AG04449 (cell line): Measurements from ENCODE around the gene DNAH1.

Source experiments
- CTCF ChIA-PET: fragments of 350-600 bp; formaldehyde crosslinking; extraction: SDS; loops from one replicate; lab custom pipeline; 2021; ENCODE audit warnings: antibody characterized with exemption; lab: Yijun Ruan, JAX
- POLR2A ChIA-PET: fragments of 400-600, 350-600 bp; formaldehyde crosslinking; extraction: SDS; loops from one replicate; lab custom pipeline; 2020; ENCODE audit warnings: antibody characterized with exemption, inconsistent platforms; lab: Yijun Ruan, JAX
- DNase-seq: peaks from one replicate; pipeline ENCODE4 v3.0.0-alpha.2; 2010; ENCODE audit warnings: low read depth, low spot score
- H3K4me3 ChIP-seq: 2 replicates; pipeline ENCODE4 v1.5.1; 2011; ENCODE audit warnings: low read depth, mild to moderate bottlenecking, control low read depth, low read length
- TF ChIP-seq, protein P1 (sequence below): IDR thresholded peaks from one replicate; pipeline ENCODE4 v1.5.1; 2011; ENCODE audit warnings: mild to moderate bottlenecking, moderate library complexity, low read length, control low read depth, inconsistent platforms; ENCODE audit not compliant: insufficient read depth; ENCODE audit errors: missing control alignments

The DNAH1 gene

DNA sequence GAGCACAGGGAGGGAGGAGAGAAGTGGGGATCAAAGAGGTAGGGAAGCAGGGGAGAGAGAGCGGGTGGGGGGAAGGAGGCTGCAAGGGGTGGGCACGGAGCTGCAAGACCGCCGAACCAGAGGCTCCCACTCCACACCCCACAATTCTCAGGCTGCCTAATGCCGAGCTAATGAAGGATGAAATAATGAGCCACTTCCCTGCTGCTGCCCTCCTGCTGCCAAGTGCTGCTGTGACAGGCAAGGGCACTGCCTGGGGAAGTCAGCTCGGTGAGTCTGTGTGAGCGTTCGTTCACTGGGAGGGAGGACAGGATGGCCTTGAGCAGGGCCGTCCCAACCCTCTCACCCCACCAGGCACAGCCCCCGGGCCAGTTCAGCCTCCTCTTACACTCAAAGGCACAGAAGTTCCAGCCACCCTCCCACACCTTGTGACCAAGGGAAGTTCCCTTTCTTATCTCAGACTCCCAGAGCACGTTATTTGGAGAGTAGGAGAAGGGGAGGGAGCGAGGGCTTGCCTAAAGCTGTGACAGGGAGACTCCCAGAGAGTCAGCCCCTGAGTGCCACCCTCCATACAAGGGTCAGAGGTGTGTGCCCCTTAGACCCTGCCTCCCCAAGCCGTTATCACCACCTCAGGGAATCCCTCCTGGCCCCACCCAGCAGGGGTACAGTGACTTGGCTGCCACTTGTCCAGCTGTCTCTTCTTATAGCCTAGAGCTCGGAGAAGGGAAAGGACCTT is 16.1 kb upstream of the DNAH1 start:
- DNase-seq = no peak
- ChIA-PET POLR2A (interaction anchor here (1.8 kb wide), 1 partner anchor 12 kb away, joined by 8 read pairs; the partner anchor contains the start of gene GLYCTK), CTCF (interaction anchor here (0.6 to 27.0 kb wide), 5 partner anchors 10 to 79 kb away, joined by 3 to 498 read pairs (median 4); no protein-coding TSS in a partner anchor)
- H3K4me3 ChIP-seq = no peak overlapping the region
- TF ChIP-seq, protein P1, sequence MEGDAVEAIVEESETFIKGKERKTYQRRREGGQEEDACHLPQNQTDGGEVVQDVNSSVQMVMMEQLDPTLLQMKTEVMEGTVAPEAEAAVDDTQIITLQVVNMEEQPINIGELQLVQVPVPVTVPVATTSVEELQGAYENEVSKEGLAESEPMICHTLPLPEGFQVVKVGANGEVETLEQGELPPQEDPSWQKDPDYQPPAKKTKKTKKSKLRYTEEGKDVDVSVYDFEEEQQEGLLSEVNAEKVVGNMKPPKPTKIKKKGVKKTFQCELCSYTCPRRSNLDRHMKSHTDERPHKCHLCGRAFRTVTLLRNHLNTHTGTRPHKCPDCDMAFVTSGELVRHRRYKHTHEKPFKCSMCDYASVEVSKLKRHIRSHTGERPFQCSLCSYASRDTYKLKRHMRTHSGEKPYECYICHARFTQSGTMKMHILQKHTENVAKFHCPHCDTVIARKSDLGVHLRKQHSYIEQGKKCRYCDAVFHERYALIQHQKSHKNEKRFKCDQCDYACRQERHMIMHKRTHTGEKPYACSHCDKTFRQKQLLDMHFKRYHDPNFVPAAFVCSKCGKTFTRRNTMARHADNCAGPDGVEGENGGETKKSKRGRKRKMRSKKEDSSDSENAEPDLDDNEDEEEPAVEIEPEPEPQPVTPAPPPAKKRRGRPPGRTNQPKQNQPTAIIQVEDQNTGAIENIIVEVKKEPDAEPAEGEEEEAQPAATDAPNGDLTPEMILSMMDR = peak; percentile 22

GRCh38 chr3:52302426-52303145 is 13.5 kb upstream of the DNAH1 start:
- CTCF ChIA-PET = interaction anchor here (1.7 kb wide), 1 partner anchor 37 kb away, joined by 5 read pairs; no protein-coding TSS in a partner anchor
- TF ChIP-seq, protein P1 = no peak

GRCh38 chr3:52303811-52304210 is 12.3 kb upstream of the DNAH1 start:
- DNase-seq = no peak
- H3K4me3 ChIP-seq = no peak overlapping the region
- ChIA-PET CTCF (interaction anchor here (1.7 kb wide), 1 partner anchor 36 kb away, joined by 5 read pairs; no protein-coding TSS in a partner anchor), POLR2A (no interaction called here)
- TF ChIP-seq, protein P1 = no peak

More at GRCh38 chr3:52302426-52303145, 13.5 kb upstream of the DNAH1 start:
- POLR2A ChIA-PET = no interaction called here
- no peak for DNase-seq
- no peak overlapping the region for H3K4me3 ChIP-seq

- TF ChIP-seq, protein P1 = no peak
- CTCF ChIA-PET = no interaction called here
- POLR2A ChIA-PET = no interaction called here
- no peak overlapping the region for H3K4me3 ChIP-seq
- DNase-seq = no peak
Measured at GRCh38 chr3:52305926-52306325, 10.2 kb upstream of the DNAH1 start.

- ChIA-PET POLR2A (no interaction called here), CTCF (interaction anchor here (0.7 to 1.4 kb wide), 4 partner anchors 10 to 32 kb away, joined by 3 to 7 read pairs (median 3); no protein-coding TSS in a partner anchor)
- DNase-seq = no peak
- TF ChIP-seq, protein P1 = no peak
- H3K4me3 ChIP-seq = no peak overlapping the region
Measured at GRCh38 chr3:52306978-52307377, 9.1 kb upstream of the DNAH1 start.

- TF ChIP-seq, protein P1 = no peak
- CTCF ChIA-PET = interaction anchor here (1.4 kb wide), 1 partner anchor 12 kb away, joined by 3 read pairs; no protein-coding TSS in a partner anchor
- DNase-seq = no peak
- POLR2A ChIA-PET = no interaction called here
- H3K4me3 ChIP-seq = no peak overlapping the region
Measured at GRCh38 chr3:52308308-52308707, 7.8 kb upstream of the DNAH1 start.
